ENCODE data around the gene RNF214. TPM values are rescaled to one million over a fixed set of nuclear protein-coding genes. Genes with fewer than 3 reads are reported as not detected.
A peak's percentile ranks its signal among the peaks of the same experiment; 100 is the strongest.

The RNF214 gene
- total and polyA plus RNA-seq, 2 donors (not counting 1 experiment from before 2014, with no cell fraction given) = 16.0 to 36.1 TPM

DNA sequence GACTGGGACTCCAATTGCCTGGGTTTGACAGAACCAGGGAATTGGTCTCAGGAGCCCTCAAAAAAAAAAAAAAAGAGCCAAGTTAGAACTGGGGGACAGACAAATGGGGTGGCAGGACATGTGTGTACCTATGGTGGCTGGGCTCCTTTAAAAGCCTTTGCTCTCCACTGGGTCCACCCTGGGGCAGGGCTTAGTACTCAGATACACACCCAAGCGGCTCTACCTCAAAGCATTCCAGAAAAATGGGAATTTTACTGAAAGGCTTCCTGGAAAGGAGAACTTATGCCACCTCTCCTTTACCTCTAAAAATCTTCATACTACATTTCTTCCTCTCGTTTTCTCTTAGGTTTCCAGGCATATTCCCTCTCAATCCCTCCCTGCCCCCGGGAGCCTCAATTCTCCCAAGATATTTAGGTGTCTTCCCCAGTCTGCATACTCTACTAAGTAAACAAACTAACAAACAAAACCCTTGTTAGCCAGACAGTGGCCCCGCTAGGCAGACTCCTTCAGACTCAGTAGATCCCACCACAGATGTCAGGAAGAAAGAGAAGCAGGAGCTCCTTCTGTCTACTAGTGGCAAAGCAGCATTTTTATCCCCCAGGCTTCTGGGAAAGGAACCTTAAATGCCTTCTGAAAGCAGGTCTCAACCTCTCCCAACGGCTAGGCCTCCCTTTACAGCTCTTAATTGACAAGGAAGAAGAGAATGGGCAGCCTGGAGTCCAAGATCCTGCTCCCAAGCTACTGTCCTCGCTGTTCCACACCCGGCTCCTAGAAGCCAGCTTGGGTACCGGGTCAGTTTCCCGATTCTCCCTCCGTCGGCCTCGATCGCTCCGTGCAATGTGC lies 1.3 kb upstream of the RNF214 start:
- ATAC-seq (ENCODE audit: low read depth) (no peak), DNase-seq (peak; percentile 31)
- peaks cover 3 to 40% of the 10 kb centered on the region in 2 experiments for H3K36me3 ChIP-seq (replicated peaks in 1 of 2; ENCODE audit: control extremely low read depth in 1 of 2, control insufficient read depth in 1 of 2, extremely low read depth in 1 of 2, insufficient read depth in 2 of 2, low read length in 1 of 2)
- 13% methylated on average over 14 of the region's 14 CpGs for WGBS (ENCODE audit: insufficient coverage)
- no peaks in the 10 kb centered on the region for H3K27me3 Mint-ChIP-seq
- no peaks in the 10 kb centered on the region for H3K27me3 ChIP-seq (replicated peaks in 1 of 4; ENCODE audit: control extremely low read depth in 1 of 4, control insufficient read depth in 3 of 4, insufficient read depth in 4 of 4, low read length in 3 of 4)
- H3K4me1 Mint-ChIP-seq = peaks cover 54% of the 10 kb centered on the region
- peaks cover 0 to 3% (median 0%) of the 10 kb centered on the region in 3 donors for H3K9me3 ChIP-seq (ENCODE audit: control extremely low read depth in 1 of 3, control insufficient read depth in 2 of 3, insufficient read depth in 1 of 3, low read length in 2 of 3)
- peak overlapping the region; percentile 95 for H3K4me3 Mint-ChIP-seq
- ChIA-PET CTCF (interaction anchor here (0.7 to 19.9 kb wide), 16 partner anchors 10 to 1090 kb away, joined by 3 to 309 read pairs (median 4); partner anchors contain the start of genes CEP164, PAFAH1B2, SIDT2 and SIK3), POLR2A (interaction anchor here (0.7 to 1.8 kb wide), 7 partner anchors 42 to 416 kb away, joined by 3 to 5 read pairs (median 4); partner anchors contain the start of genes PAFAH1B2 and SIDT2)
- H3K27ac ChIP-seq (ENCODE audit: low read length in 2 of 2) = peak overlapping the region; percentile 82 to 84
- intact Hi-C loops (cut with micrococcal nuclease) = loop anchor here (1.0 to 5.0 kb wide), 4 partner anchors 53 to 586 kb away; partner anchors contain the start of genes BUD13, SIDT2 and SIK3
- no peaks in the 10 kb centered on the region for H3K9me3 Mint-ChIP-seq (ENCODE audit: insufficient read depth)
- peak overlapping the region; percentile 74 for H3K9ac ChIP-seq (ENCODE audit: low read length)
- no peaks in the 10 kb centered on the region for H4K20me1 ChIP-seq (ENCODE audit: control insufficient read depth, insufficient read depth, low read length, poor library complexity, severe bottlenecking)
- H2AFZ ChIP-seq (ENCODE audit: insufficient read depth, low read depth, low read length, poor library complexity, severe bottlenecking) = peak overlapping the region; percentile 85
- peaks cover 62% of the 10 kb centered on the region for H3K79me2 ChIP-seq (ENCODE audit: control insufficient read depth, insufficient read depth, low read length)
- H3K4me1 ChIP-seq (ENCODE audit: control insufficient read depth in 2 of 2, insufficient read depth in 2 of 2, low read length in 2 of 2) = peaks cover 34 to 43% of the 10 kb centered on the region in 2 donors
- H3K4me2 ChIP-seq (replicated peaks; ENCODE audit: low read depth, low read length, poor library complexity, severe bottlenecking) = peak overlapping the region; percentile 96
- H3K27ac Mint-ChIP-seq = peak overlapping the region; percentile 99
- TF ChIP-seq, protein P1, sequence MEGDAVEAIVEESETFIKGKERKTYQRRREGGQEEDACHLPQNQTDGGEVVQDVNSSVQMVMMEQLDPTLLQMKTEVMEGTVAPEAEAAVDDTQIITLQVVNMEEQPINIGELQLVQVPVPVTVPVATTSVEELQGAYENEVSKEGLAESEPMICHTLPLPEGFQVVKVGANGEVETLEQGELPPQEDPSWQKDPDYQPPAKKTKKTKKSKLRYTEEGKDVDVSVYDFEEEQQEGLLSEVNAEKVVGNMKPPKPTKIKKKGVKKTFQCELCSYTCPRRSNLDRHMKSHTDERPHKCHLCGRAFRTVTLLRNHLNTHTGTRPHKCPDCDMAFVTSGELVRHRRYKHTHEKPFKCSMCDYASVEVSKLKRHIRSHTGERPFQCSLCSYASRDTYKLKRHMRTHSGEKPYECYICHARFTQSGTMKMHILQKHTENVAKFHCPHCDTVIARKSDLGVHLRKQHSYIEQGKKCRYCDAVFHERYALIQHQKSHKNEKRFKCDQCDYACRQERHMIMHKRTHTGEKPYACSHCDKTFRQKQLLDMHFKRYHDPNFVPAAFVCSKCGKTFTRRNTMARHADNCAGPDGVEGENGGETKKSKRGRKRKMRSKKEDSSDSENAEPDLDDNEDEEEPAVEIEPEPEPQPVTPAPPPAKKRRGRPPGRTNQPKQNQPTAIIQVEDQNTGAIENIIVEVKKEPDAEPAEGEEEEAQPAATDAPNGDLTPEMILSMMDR (IDR thresholded peaks at IDR 0.05) = no peak
- no peak for TF ChIP-seq EZH2 (IDR thresholded peaks at IDR 0.05; ENCODE audit: borderline replicate concordance, insufficient read depth, low read depth, low read length, poor library complexity, severe bottlenecking)
- peak overlapping the region; percentile 64 to 99 (median 91) for H3K4me3 ChIP-seq (ENCODE audit: control extremely low read depth in 1 of 5, extremely low read depth in 1 of 5, insufficient read depth in 1 of 5, low read depth in 2 of 5, low read length in 4 of 5)
